Thyroid gland (tissue), 4 donors: Measurements from ENCODE around the gene PIM3. TPM values are rescaled to one million over a fixed set of nuclear protein-coding genes. Genes with fewer than 3 reads are reported as not detected.

Source experiments
- DNase-seq, 2 donors: peaks; one replicate each; pipeline ENCODE4 v3.0.0-alpha.2; 2019
- H3K27ac ChIP-seq, 3 donors: fragments of 200-600 bp; sonication (generic); 1 replicate in 2 of 3; 2 replicates in 1 of 3; pipeline ENCODE4 v1.5.1; 2016 to 2019; ENCODE audit warnings: mild to moderate bottlenecking in 1 of 3, moderate library complexity in 1 of 3
- H3K27me3 ChIP-seq: fragments of 200-600 bp; sonication (generic); one replicate; pipeline ENCODE4 v1.5.1; 2019
- H3K36me3 ChIP-seq, 2 donors: fragments of 200-600 bp; sonication (generic); one replicate each; pipeline ENCODE4 v1.5.1; 2016 to 2019
- H3K4me1 ChIP-seq, 2 donors: fragments of 200-600 bp; sonication (generic); one replicate each; pipeline ENCODE4 v1.5.1; 2017 to 2019
- H3K4me3 ChIP-seq, 3 donors: fragments of 200-600 bp; sonication (generic); replicated peaks in 1 of 3; 1 replicate in 2 of 3; 2 replicates in 1 of 3; pipeline ENCODE4 v1.5.1; 2016; ENCODE audit warnings: mild to moderate bottlenecking in 1 of 3
- H3K9me3 ChIP-seq: fragments of 200-600 bp; sonication (generic); one replicate; pipeline ENCODE4 v1.5.1; 2017
- POLR2A ChIP-seq, 2 donors: fragments of 450-650 bp; IDR thresholded peaks; one replicate each; pipeline ENCODE4 v1.6.1; 2017; ENCODE audit warnings: antibody characterized with exemption in 2 of 2, mild to moderate bottlenecking in 2 of 2, moderate library complexity in 1 of 2
- WGBS, 2 donors: methylation state at CpG; one replicate each; pipeline ENCODE4 v1.1.5; 2017; 5-methylcytosine and 5-hydroxymethylcytosine counted together
- intact Hi-C: fragments of 100-400 bp; cut with DNase I; formaldehyde crosslinking; loops from one replicate; pipeline ENCODE4 v1.15.1; 2023
- total RNA-seq, 4 donors: library from RNA; depleted of rRNA; stranded (reverse); fragments of >200 nt; gene quantifications; one replicate each; pipeline ENCODE4 v1.2.3, GENCODE V29; 2016
- TF ChIP-seq, protein P1 (sequence below), 6 experiments: fragments of 200-600 bp in 3 of 6; fragments of 450-650 bp in 3 of 6; sonication (generic) in 3 of 6; IDR thresholded peaks; one replicate each; pipeline ENCODE4 v1.5.1; 2016 to 2019; ENCODE audit warnings: antibody characterized with exemption in 6 of 6, mild to moderate bottlenecking in 2 of 6, inconsistent platforms in 1 of 6, moderate library complexity in 1 of 6

Gene PIM3
- total RNA-seq, 4 donors from 2014 or later, result 45.4 to 108 (median 73.2) TPM

DNA sequence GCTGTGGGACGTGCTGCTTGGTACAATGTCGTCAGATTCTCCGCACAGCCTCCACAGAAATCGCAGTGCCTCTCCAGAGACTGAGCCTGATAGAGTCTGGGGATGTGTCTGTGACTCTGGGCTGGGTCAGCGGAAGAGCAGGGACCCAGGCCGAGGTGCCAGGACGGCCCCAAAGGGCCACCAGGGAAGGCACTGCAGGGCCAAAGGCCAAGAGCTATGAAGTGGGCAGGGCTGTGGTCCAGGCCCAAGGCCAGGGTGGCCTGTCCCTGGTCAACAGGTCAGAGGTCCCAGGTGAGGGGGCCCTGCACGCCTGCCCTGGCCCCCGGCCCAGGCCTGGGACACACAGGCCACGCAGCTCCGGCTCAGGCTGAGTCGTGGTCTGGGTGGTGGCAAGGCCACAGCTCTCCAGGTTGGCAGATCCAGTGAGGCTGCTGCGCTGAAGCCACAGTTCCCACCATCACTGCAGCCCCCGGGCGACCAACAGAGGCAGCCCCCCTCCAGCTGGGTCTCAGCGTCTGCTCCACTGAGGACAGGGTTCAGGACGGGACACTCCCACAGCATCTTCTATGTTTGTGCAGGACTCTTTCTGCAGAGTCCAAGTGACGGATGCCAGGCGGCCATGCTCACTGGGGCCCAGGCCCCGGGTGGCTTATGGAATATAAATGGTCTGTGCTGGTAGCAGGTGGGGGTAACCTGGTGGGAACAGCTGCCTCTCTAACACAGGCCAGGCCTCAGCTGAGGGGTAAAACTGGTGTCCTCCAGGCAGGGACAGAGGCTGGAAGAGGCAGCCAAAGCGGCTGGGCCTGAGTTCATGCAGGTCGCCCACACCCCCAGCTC lies 4.8 kb upstream of the PIM3 start:
- 88 to 97% methylated on average over 6 to 7 of the region's 22 CpGs for WGBS, 2 donors
- Histone ChIP-seq H3K4me3 (no peak overlapping the region), H3K4me1 (peaks cover 54 to 63% of the 10 kb centered on the region in 2 donors), H3K27me3 (no peaks in the 10 kb centered on the region), H3K27ac (peak overlapping the region; percentile 99), H3K9me3 (no peaks in the 10 kb centered on the region), H3K36me3 (no peaks in the 10 kb centered on the region)
- no peak for DNase-seq
- TF ChIP-seq POLR2A (IDR thresholded peaks at IDR 0.05), result no peak
- TF ChIP-seq, protein P1, sequence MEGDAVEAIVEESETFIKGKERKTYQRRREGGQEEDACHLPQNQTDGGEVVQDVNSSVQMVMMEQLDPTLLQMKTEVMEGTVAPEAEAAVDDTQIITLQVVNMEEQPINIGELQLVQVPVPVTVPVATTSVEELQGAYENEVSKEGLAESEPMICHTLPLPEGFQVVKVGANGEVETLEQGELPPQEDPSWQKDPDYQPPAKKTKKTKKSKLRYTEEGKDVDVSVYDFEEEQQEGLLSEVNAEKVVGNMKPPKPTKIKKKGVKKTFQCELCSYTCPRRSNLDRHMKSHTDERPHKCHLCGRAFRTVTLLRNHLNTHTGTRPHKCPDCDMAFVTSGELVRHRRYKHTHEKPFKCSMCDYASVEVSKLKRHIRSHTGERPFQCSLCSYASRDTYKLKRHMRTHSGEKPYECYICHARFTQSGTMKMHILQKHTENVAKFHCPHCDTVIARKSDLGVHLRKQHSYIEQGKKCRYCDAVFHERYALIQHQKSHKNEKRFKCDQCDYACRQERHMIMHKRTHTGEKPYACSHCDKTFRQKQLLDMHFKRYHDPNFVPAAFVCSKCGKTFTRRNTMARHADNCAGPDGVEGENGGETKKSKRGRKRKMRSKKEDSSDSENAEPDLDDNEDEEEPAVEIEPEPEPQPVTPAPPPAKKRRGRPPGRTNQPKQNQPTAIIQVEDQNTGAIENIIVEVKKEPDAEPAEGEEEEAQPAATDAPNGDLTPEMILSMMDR (IDR thresholded peaks at IDR 0.05), result no peak
- intact Hi-C loops, result no loop called here

DNA sequence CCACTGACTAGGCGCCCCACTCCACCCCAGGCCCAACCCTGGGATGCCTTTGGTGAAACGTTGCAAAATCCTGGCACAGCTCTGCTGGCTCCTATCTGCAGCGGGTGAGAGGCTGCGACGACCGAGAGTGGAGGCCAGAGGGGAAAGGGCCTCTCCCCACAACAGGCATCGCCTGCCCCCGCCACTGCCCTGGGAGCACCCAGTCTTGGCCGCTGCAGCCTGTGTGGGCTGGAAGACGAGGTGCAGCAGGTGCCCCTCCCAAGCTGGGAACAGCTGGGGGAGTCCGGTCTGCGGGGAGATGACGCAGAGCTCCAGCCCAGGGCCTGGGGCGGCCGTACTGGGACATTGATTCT lies 4.2 kb upstream of the PIM3 start:
- H3K4me3 ChIP-seq, result no peak overlapping the region
- intact Hi-C loops, result no loop called here
- no peaks in the 10 kb centered on the region for H3K9me3 ChIP-seq
- 80 to 93% methylated on average over 1 to 10 of the region's 15 CpGs for WGBS, 2 donors
- peaks cover under 1% of the 10 kb centered on the region in 2 donors for H3K36me3 ChIP-seq
- peaks cover 51 to 57% of the 10 kb centered on the region in 2 donors for H3K4me1 ChIP-seq
- TF ChIP-seq, protein P1 (IDR thresholded peaks at IDR 0.05), result no peak
- TF ChIP-seq POLR2A (IDR thresholded peaks at IDR 0.05), result no peak
- H3K27ac ChIP-seq, result peak overlapping the region in 1 of 3 donors; percentile 99
- no peaks in the 10 kb centered on the region for H3K27me3 ChIP-seq
- DNase-seq, result peak; percentile 1 to 4

DNA sequence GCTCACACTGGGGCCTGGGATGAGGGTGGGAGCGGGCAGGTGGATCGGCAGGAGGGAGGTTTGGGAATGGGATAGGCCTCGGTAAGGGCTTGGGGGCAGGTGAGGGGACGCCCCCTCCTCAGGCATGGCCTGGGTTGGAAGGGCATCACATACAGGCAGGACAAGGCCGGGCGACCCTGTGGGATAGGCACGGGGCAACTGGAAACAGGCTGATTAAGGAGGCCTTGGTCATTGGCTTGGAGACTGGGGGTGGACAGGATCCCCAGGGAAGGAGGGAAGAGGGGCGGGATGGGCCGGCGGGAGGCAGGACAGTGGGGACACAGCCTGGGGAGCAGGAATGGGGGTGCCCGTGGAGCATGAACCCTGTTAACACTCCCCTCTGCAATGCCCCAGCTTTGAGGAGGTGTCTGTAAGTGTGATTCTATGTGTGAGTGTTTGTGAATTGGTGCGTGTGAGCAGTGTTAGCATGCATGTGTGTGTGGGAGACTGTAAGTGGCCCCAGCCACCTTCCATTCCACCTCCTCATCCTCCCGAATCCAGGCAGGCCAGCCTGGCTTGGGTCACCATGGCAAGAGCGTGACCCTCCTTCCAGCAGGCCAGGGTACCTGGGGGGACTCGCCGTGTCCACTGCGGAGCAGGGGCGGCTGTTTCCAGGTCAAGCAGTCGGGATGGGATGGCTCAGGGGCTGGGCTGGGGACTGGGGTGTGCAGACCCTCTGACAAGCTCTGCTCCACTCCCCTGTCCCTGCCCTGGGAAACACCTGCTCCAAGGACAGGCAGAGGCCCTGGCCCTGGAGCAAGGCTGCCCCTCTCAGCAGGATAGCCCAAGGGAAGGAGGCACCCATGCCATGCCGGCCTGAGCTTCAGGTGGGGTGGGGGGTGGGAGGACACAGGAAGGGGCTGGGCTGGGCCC lies 3.4 kb upstream of the PIM3 start:
- 88 to 96% methylated on average over 17 to 18 of the region's 20 CpGs for WGBS, 2 donors
- Histone ChIP-seq H3K36me3 (peaks cover 5 to 7% of the 10 kb centered on the region in 2 donors), H3K4me3 (no peak overlapping the region), H3K27ac (peak overlapping the region in 1 of 3 donors; percentile 99), H3K27me3 (no peaks in the 10 kb centered on the region), H3K4me1 (peaks cover 43 to 49% of the 10 kb centered on the region in 2 donors), H3K9me3 (no peaks in the 10 kb centered on the region)
- TF ChIP-seq POLR2A (IDR thresholded peaks at IDR 0.05), result no peak
- TF ChIP-seq, protein P1 (IDR thresholded peaks at IDR 0.05), result no peak
- intact Hi-C loops, result no loop called here
- no peak for DNase-seq

DNA sequence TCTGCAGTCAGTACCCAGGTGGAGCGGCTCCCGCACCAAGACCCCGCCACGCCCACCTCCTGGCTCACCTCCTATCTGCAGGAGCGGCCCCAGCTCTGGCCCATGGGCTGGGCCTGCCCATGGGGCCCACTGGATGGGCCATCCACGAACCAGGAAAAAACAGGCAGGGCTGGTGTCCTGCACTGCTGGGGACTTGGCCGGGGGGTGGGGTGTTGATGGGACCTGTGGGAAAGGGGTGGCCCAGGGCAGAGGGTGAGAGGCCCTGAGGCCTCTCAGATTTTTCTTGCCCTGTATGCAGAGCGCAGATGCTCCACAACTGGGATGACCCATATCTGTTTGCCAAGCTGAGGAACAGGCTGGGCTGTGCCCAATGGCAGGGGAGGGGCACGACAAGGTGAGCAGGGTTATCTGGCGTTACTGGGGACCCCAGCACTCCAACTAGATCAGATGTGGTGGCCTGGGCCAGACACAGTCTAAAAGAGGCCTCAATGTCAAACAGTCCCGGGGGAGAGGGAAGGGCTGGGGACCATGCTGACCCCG lies 2.7 kb upstream of the PIM3 start:
- intact Hi-C loops, result no loop called here
- TF ChIP-seq, protein P1 (IDR thresholded peaks at IDR 0.05), result no peak
- no peak for TF ChIP-seq POLR2A (IDR thresholded peaks at IDR 0.05)
- Histone ChIP-seq H3K4me3 (no peak overlapping the region), H3K4me1 (peaks cover 42 to 47% of the 10 kb centered on the region in 2 donors), H3K27me3 (no peaks in the 10 kb centered on the region), H3K36me3 (peaks cover 9 to 12% of the 10 kb centered on the region in 2 donors), H3K27ac (no peak overlapping the region), H3K9me3 (no peaks in the 10 kb centered on the region)
- WGBS, 2 donors, result 90 to 94% methylated on average over 6 to 12 of the region's 12 CpGs
- no peak for DNase-seq
